NB4 (cell line): ENCODE results near the gene LSM2.
A peak's percentile ranks its signal among the peaks of the same experiment; 100 is the strongest.

Experiments
- DNase-seq: peaks from one replicate; pipeline ENCODE4 v3.0.0; 2010; ENCODE audit warnings: low read depth
- H3K4me3 ChIP-seq: one replicate; pipeline ENCODE4 v1.5.1; 2011; ENCODE audit warnings: mild to moderate bottlenecking, low read depth, low read length, moderate library complexity
- CTCF ChIP-seq: IDR thresholded peaks from one replicate; pipeline ENCODE4 v1.5.1; 2012; ENCODE audit warnings: low read depth, low read length
- MAX ChIP-seq: IDR thresholded peaks from 2 replicates; pipeline ENCODE4 v1.6.1; 2011; ENCODE audit warnings: low read depth, low read length
- MYC ChIP-seq: IDR thresholded peaks from 2 replicates; pipeline ENCODE4 v1.6.1; 2011; ENCODE audit warnings: low read depth, low read length
- POLR2A ChIP-seq: IDR thresholded peaks from 2 replicates; pipeline ENCODE4 v1.6.1; 2011; ENCODE audit warnings: mild to moderate bottlenecking; ENCODE audit not compliant: insufficient read length; ENCODE audit errors: extremely low read depth

LSM2 gene

GRCh38 chr6:31799781-31800180 is 7.0 kb downstream of the LSM2 start:
- no peak for TF ChIP-seq CTCF
- DNase-seq, result no peak
- H3K4me3 ChIP-seq, result no peak overlapping the region

DNA sequence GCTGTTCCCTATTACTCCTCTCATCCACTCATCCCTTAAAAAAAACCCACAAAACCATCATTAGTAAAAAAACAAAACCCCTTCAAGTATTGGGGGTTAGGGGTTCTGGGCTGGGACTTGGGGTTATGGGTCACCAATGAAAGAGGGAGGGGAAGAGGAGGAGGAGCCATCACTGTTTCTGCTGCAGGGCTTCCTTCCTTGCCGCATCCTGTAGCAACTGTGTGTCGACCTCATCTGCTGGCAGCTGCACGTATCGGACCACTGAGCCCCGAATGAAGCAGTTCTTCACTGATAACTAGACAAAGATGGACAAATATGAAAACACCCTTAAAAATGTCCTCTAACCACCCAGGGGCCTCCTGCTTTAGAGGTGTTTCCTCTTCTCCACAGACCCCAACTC is 9.2 kb downstream of the LSM2 start:
- no peak for TF ChIP-seq MYC
- TF ChIP-seq POLR2A, result no peak
- no peak for TF ChIP-seq MAX
- no peak for TF ChIP-seq CTCF
- no peak overlapping the region for H3K4me3 ChIP-seq
- DNase-seq, result no peak

GRCh38 chr6:31796993-31797385 is 9.8 kb downstream of the LSM2 start:
- TF ChIP-seq POLR2A, result no peak
- TF ChIP-seq MAX, result no peak
- no peak for TF ChIP-seq MYC
- TF ChIP-seq CTCF, result no peak
- DNase-seq, result no peak
- no peak overlapping the region for H3K4me3 ChIP-seq

GRCh38 chr6:31795616-31796298 is 11.0 kb downstream of the LSM2 start, which contains the start of gene VARS1:
TSS of gene VARS1 (minus strand) at chr6:31795752. CDS start at chr6:31795217, 535 bp downstream.
- H3K4me3 ChIP-seq, result peak within 1 kb of the TSS; percentile 75
- DNase-seq, result peak; percentile 98
- TF ChIP-seq POLR2A (peak; percentile 25), MAX (peak; percentile 96), CTCF (peak; percentile 92), MYC (peak; percentile 87)

- H3K4me3 ChIP-seq, result peak overlapping the region; percentile 75
- TF ChIP-seq MAX (no peak), MYC (no peak), CTCF (no peak), POLR2A (no peak)
- peak; percentile 54 for DNase-seq
Observed at GRCh38 chr6:31794866-31795615, 11.7 kb downstream of the LSM2 start.
